ENCODE data around the gene SPP1. TPM values are rescaled to one million over a fixed set of nuclear protein-coding genes. Genes with fewer than 3 reads are reported as not detected.
"Not testable (repeated sequence)": the region's sequence is repeated elsewhere in the genome, so short reads cannot be mapped to it uniquely, and the experiment has no call there.

Gene SPP1
- total RNA-seq, 1 donor from 2014 or later, result 1.1 TPM

- Mint-ChIP-seq H3K27ac (ENCODE audit: unreplicated experiment) (no peak overlapping the region), H3K4me3 (ENCODE audit: unreplicated experiment) (no peak overlapping the region), H3K4me1 (ENCODE audit: low read depth, unreplicated experiment) (no peaks in the 10 kb centered on the region), H3K36me3 (ENCODE audit: unreplicated experiment) (no peaks in the 10 kb centered on the region), H3K27me3 (ENCODE audit: unreplicated experiment) (no peaks in the 10 kb centered on the region), H3K9me3 (ENCODE audit: unreplicated experiment) (peaks cover 2% of the 10 kb centered on the region)
- TF ChIP-seq CTCF (IDR thresholded peaks at IDR 0.05; ENCODE audit: partially characterized antibody, unreplicated experiment), result no peak
- no peak for DNase-seq
These were observed 42.2 kb upstream of the SPP1 start for GRCh38 chr4:87933337-87933736.

- Mint-ChIP-seq H3K27me3 (ENCODE audit: unreplicated experiment) (no peaks in the 10 kb centered on the region), H3K4me1 (ENCODE audit: low read depth, unreplicated experiment) (no peaks in the 10 kb centered on the region), H3K36me3 (ENCODE audit: unreplicated experiment) (no peaks in the 10 kb centered on the region), H3K4me3 (ENCODE audit: unreplicated experiment) (no peak overlapping the region), H3K9me3 (ENCODE audit: unreplicated experiment) (no peaks in the 10 kb centered on the region), H3K27ac (ENCODE audit: unreplicated experiment) (no peak overlapping the region)
- no peak for DNase-seq
- TF ChIP-seq CTCF (IDR thresholded peaks at IDR 0.05; ENCODE audit: partially characterized antibody, unreplicated experiment), result no peak
These were observed 41.3 kb upstream of the SPP1 start for GRCh38 chr4:87934157-87934704.

GRCh38 chr4:87934973-87935372 lies 40.5 kb upstream of the SPP1 start:
- DNase-seq, result no peak
- no peaks in the 10 kb centered on the region for H3K9me3 Mint-ChIP-seq (ENCODE audit: unreplicated experiment)
- H3K4me1 Mint-ChIP-seq (ENCODE audit: low read depth, unreplicated experiment), result no peaks in the 10 kb centered on the region
- no peak overlapping the region for H3K27ac Mint-ChIP-seq (ENCODE audit: unreplicated experiment)
- H3K27me3 Mint-ChIP-seq (ENCODE audit: unreplicated experiment), result no peaks in the 10 kb centered on the region
- H3K36me3 Mint-ChIP-seq (ENCODE audit: unreplicated experiment), result no peaks in the 10 kb centered on the region
- no peak for TF ChIP-seq CTCF (IDR thresholded peaks at IDR 0.05; ENCODE audit: partially characterized antibody, unreplicated experiment)
- H3K4me3 Mint-ChIP-seq (ENCODE audit: unreplicated experiment), result no peak overlapping the region

GRCh38 chr4:87935954-87936353 lies 39.6 kb upstream of the SPP1 start:
- H3K27me3 Mint-ChIP-seq (ENCODE audit: unreplicated experiment); H3K36me3 Mint-ChIP-seq (ENCODE audit: unreplicated experiment); H3K27ac Mint-ChIP-seq (ENCODE audit: unreplicated experiment); H3K9me3 Mint-ChIP-seq (ENCODE audit: unreplicated experiment); H3K4me3 Mint-ChIP-seq (ENCODE audit: unreplicated experiment); DNase-seq; H3K4me1 Mint-ChIP-seq (ENCODE audit: low read depth, unreplicated experiment): not testable (repeated sequence)

- DNase-seq, result no peak
- Mint-ChIP-seq H3K4me3 (ENCODE audit: unreplicated experiment) (no peak overlapping the region), H3K27ac (ENCODE audit: unreplicated experiment) (no peak overlapping the region), H3K4me1 (ENCODE audit: low read depth, unreplicated experiment) (no peaks in the 10 kb centered on the region), H3K9me3 (ENCODE audit: unreplicated experiment) (no peaks in the 10 kb centered on the region), H3K36me3 (ENCODE audit: unreplicated experiment) (no peaks in the 10 kb centered on the region), H3K27me3 (ENCODE audit: unreplicated experiment) (no peaks in the 10 kb centered on the region)
- no peak for TF ChIP-seq CTCF (IDR thresholded peaks at IDR 0.05; ENCODE audit: partially characterized antibody, unreplicated experiment)
These were observed 38.0 kb upstream of the SPP1 start for GRCh38 chr4:87937523-87937922.
